Islet precursor cell (in vitro differentiated cells): ENCODE measurements around the gene KRT85.
"Not testable (repeated sequence)": the region's sequence is repeated elsewhere in the genome, so short reads cannot be mapped to it uniquely, and the experiment has no call there.

Experiments
- DNase-seq: peaks from one replicate; pipeline ENCODE4 v3.0.0-alpha.2; 2018

Gene KRT85

DNA sequence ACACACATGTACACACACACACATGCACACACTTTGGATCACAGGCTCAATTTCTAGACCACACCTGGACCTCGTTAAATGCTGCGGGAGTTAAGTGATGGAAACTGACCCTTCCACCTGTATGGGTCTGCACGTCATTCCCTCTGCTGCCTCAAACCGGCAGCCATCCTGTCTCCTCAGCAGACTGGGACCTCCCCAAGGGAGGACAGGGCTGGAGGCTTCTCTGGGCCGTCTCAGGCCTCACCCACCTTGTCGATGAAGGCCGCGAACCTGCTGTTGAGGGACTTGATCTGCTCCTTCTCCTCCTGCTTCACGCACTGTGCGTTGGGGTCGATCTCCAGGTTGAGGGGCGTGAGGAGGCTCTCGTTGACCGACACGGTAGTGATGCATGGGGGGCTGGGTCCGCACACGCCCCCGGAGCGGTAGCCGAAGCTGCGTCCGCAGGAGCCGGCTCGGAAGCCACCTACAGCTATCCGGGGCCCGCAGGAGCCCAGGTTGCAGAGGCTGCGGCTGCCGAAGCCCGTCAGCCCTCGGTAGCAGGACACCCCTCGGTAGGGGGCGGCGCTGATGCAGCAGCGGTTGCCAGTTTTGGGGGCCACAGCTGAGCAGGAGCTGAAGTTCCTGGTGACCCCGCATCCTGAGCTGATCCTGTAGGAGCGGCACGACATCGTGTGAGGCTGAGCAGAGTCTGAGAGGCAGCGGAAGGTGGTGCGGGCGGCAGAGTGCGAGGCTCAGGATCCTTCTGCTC lies at the start of gene KRT85:
TSS of gene KRT85 (minus strand) at position 744 of the 748 bp plus-strand sequence. CDS start at position 668, 76 bp downstream.
- DNase-seq = no peak

DNA sequence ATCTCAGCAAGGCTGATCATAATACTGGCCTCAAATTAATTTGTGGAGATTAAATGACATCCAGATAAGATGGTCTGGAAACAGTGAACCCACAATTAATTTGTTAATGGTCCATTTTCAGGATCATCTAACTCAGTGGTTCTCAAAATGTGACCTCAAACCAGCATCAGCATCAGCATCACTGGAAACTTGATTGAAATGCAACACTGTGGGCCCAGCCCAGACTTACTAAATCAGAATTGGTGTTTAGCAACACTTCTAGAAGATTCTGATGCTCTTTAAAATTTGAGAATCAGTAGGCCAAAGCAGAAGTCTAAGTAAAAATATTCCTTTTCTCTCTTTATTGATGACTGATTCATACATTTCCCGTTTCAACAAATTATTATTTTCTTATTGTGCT lies 49.5 kb upstream of the KRT85 start:
- DNase-seq = no peak

- no peak for DNase-seq
These were observed 48.8 kb upstream of the KRT85 start for GRCh38 chr12:52415870-52416750.

- no peak for DNase-seq
These were observed 47.7 kb upstream of the KRT85 start for GRCh38 chr12:52414936-52415335.

- DNase-seq = no peak
These were observed 46.6 kb upstream of the KRT85 start for GRCh38 chr12:52413782-52414345.

DNA sequence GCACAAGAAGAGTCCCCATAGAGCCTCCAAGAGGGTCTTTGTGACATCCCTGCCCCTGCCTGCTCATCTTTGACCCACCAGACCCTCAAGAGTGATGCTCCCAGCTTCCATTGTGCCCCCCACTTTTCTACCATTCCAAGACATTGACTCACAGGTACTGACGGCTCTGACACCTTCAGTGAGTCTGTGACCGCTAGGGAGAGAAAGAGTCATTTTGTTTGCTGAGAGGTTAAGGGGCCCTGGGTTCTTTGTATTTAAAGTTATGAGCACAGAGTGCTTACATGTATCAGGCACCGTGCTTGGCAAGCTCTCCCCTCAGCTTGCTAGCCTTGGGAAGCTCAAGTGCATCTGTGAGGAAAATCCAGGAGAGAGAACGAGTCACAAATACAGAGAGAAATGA lies 45.9 kb upstream of the KRT85 start:
- DNase-seq = no peak

DNA sequence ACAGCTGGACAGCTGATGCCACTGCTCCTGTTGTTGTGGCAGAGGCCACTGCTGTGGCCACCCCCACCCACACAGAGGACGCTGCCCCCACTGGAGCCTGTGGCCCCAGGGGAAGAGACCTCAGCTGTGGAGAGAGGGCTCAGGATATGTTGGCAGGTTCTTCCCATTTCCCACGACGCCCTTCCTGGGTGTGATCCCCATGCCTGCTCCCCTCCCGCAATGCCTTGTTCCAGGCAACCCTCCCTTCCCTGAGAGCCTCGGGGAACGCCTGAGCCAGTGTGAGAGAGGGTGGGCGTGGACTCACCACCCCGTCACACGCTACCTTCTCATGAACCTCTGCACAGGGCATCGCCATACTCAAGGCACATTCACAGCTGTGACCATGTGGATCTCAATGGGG lies 44.5 kb upstream of the KRT85 start:
- no peak for DNase-seq

GRCh38 chr12:52410589-52411248 lies 43.4 kb upstream of the KRT85 start:
- DNase-seq = not testable (repeated sequence)

DNA sequence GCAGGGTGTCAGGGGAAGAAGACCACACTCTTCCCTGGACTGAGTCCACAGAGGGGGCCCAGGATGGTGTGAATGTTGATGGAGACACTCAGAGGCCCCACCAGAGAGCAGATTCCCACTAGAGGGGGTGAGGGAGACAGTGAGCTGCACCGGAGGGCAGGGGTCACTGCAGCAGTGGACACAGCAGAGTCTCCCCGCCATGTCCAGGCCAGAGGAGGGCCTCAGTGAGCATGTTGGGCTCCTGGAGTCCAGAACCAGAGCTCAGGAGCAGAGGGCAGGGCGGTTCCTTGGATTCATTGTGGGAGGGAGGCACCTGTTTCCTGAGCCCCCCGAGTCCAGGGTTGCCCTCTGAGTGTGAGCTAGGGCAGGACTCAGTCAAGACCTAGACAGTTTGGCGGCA lies 40.6 kb upstream of the KRT85 start:
- DNase-seq = no peak

- no peak for DNase-seq
These were observed 38.7 kb upstream of the KRT85 start, which contains the start of gene KRT82 for GRCh38 chr12:52405922-52406385. TSS of gene KRT82 (minus strand) at chr12:52406335. CDS start at chr12:52406277, 58 bp downstream.

DNA sequence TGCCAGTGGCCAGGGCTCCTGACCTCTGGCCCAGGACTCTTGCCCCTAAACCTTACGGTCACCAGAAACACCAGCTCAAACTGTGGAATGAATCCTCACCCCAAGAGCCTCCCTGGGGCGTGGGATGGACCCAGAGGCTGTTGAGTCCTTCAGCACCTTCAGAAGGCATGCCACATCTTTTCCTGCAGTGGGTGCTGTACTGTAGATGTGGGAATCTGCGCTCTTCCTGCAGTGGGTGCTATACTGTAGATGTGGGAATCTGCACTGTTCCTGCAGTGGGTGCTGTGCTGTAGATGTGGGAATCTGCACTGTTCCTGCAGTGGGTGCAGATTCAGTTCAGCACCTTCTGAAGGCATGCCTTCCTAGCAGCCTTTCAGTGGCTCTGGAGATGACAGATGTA lies 37.7 kb upstream of the KRT85 start:
- no peak for DNase-seq

- no peak for DNase-seq
These were observed 36.3 kb upstream of the KRT85 start for GRCh38 chr12:52403561-52403960.

GRCh38 chr12:52402873-52403540 lies 35.7 kb upstream of the KRT85 start:
- DNase-seq = no peak

DNA sequence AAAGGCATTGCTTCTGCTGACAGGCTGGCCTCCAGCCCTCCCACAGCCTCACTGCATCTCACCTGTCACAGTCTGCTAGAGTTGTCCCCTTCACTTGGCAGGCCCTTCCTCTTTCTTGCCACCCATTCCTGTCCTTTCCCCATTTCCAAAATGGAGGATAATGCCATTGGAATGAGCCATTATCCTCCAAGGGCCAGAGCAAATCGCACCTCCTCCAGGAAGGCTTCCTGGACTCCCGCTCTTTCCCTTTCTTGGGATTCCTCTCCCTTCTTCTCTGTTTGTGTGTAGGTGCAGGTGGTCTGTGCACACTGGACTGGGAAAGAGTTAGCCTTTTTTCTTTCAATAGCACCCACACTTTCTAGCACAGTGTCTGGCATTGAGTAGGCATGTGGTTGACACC lies 35.1 kb upstream of the KRT85 start:
- DNase-seq = no peak

DNA sequence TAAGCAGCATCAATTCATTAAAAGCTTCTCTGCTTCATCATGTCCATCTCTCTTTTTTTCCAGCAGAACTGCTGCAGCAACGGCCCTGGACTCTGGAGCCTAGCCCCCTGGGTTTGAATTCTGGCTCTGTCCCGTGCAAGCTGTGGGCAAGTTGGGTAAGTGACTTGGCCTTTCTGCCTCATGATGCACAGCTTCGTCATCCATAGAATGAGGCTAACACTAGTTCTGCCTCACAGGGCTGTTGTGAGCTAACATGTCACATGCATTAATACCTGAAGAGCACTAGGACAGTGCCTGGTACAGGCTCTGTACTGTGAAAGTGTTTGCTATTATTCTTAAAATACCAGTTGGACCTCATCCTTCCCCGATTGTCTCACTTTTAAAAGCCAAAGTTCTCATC lies 34.6 kb upstream of the KRT85 start:
- no peak for DNase-seq

- DNase-seq = no peak
These were observed 34.2 kb upstream of the KRT85 start for GRCh38 chr12:52401526-52401925.

DNA sequence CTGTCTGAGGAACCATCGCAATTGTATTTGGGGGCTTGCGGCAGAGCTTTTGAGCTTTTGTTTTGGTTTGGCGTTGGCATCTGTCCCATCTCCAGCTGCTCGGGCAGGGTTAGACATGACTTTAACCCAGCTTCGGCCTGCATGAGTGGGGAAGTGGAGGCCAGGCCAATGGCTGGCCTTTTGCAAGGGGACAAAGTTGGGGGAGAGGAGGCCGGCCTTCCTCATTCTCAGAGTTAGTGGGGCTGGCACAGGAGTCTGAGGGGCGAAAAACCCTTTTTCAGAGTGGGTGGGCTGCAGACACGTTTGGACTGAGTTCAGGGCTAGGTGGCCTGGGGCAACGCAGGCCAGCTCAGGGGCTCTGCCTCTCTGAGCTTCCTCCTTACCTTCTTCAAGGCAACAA lies 33.6 kb upstream of the KRT85 start:
- DNase-seq = no peak

DNA sequence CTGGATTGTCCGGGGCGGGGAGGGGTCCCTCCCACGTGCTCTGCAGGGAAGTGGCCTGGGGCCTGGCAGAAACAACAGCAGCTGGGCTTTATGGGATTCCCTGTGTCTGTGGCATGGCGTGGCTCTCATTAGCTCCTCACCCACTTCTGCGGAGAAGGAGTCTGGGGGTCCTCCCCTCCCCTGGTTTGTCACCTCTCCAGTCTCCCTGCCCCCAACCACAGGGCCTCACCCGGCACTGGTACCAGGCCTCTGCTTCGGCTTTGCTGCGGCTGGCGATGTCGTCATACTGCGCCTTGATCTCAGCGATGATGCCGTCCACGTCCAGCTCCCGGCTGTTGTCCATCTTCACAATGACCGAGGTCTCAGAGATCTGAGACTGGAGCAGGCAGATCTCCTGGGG lies 32.5 kb upstream of the KRT85 start:
- no peak for DNase-seq

DNA sequence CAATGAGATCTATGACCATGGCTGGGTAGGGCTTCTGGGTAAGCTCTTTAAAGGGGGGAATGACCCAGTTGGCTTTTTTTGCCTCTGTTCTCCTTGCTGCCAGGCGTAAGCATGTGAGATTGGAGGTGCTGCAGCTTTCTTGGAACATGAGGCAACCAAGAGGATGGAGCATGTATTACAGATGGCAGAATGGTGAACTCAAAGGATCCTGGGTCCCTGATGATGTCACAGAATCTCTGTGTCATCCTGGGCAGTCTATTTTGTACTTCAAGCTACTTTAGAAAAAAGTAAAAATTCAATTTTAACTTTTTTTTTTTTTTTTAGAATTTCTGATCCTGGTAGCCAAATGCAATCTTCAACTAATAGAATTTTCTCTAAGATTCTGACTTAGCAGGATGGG lies 30.9 kb upstream of the KRT85 start:
- no peak for DNase-seq

GRCh38 chr12:52396656-52397055 lies 29.4 kb upstream of the KRT85 start:
- DNase-seq = no peak

- peak; percentile 95 for DNase-seq
These were observed 28.6 kb upstream of the KRT85 start for GRCh38 chr12:52395761-52396434.
